Central memory CD4-positive, alpha-beta T cell (primary cell): ENCODE measurements around the gene C11orf21.

ENCODE experiments used
- DNase-seq: peaks from one replicate; pipeline ENCODE4 v3.0.0; 2022

Gene C11orf21

DNA sequence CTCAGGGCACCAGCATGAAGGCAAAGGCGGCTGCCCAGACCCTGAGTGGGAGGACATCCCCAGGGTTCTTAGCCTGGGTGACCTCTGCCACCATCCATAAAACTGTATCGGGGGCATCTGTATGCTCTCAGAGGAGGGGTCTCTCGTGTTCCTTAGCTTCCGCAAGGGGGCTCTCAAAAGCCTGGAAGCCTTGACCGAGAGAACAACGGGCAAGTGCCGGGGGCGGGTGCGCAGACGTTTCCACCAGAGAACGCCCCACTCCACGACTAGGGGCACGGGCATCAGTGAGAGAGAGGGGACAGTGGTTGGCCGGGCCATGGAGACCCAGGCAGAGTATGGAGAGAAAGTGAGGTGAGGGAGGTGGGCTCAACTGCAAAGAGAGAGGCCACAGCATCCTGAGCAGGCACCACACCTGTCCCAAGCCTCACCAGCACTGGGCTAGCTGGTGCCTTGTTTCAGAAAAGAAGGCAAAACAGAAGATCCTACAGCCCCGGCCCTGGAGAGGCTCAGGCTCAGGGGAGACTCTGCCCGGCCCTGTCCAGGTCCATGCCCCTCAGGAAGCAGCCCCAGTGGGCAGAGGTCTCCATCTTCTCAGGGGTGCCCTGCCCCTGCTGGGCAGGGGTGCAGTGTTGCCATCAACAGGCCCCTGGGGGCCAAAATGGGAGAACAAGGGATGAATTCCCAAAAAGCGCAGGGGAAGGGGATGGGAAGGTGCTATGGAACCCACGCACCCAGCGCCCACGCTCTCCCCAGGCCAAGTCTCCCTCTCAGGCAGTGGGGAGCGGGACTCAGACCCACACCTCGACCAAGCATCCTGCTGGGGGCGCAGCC is 6.0 kb upstream of the C11orf21 start:
- no peak for DNase-seq

DNA sequence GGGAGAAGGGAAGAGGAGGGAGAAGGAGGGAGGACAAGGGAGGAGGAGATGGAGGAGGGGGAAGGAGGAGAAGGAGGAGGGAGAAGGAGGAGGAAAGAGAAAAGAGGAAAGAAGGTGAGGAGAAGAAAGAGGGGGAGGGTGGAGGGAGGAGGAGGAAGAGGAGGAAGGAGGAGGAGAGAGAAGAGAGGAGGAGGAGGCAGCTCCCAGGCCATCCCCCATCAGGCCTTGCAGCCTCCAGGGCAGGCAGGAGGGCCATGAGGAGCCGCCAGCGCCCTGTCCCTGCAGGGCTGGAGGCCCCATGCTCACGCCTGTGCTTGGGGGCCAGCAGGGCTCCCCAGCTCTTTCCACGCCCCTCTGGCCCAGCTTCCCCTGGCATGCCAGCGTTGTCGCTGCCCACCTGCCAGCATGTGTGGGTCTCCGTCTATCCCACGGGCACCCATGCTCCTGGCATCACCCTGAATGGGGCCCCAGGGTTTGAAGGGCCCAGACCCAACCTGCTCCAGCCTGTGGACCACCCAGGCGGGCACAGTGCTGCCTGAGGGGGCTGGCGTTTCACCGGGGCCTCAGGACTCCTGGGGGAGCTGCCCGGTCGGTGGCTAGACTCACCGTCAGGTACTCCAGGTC is 5.3 kb upstream of the C11orf21 start:
- no peak for DNase-seq

DNA sequence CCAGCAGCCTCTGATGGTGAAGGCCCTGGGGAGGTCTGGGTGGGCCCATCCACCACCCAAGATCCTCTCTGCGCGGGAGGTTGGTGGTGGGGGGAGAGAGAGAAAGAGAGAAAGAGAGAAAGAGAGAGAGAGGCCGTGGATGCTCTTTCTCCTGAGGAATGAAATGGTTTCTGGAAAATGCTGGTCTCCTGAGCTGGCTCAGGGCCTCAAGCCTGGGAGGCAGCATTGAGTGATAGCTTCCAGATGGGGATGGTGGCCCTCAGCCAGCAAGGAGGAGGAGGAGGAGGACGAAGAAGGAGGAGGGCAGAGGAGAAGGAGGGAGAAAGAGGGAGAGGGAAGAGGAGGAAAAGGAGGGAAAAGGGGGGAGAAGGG is 4.7 kb upstream of the C11orf21 start:
- DNase-seq, result no peak

- no peak for DNase-seq
Measured at GRCh38 chr11:2305788-2306451, 4.2 kb upstream of the C11orf21 start.

- DNase-seq, result peak; percentile 67
Measured at GRCh38 chr11:2305140-2305778, 3.5 kb upstream of the C11orf21 start.

DNA sequence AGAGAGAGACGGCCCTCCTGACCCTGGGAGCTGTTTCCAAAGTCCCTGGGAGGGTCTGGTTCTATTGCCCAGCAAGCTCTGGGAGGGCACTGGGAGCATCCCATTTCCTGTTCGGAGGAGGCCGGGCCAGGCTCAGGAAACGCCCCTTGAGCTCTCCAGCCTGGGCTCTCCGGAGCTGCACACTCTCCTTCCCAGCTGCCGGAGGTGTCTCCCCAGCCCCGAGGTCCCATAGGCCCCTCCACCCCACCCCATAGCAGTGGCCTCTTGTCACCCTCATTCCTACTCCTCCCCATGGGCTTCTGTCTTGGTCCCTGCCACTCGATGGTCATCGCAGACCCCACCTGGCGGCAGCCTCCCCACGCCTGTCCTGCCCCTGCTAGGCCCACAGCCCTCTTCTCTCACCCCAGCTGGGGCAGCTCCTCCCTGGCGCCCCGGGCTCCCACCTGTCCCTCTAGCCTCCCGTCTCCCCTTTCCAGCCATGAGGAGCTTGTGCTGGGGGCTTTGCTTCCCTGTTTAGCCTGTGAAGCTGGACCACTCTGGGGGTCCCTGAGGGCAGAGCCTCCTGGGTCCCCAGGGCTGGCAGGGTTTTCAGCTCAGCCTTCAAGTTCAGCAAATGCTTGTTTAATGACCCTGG is 2.9 kb upstream of the C11orf21 start:
- no peak for DNase-seq

- DNase-seq, result no peak
Measured at GRCh38 chr11:2303627-2304505, 2.1 kb upstream of the C11orf21 start.

- no peak for DNase-seq
Measured at GRCh38 chr11:2302896-2303626, 1.3 kb upstream of the C11orf21 start.

- DNase-seq, result no peak
Measured at GRCh38 chr11:2302306-2302895, 683 bp upstream of the C11orf21 start.

GRCh38 chr11:2300936-2301630 is 635 bp downstream of the C11orf21 start:
- DNase-seq, result no peak

DNA sequence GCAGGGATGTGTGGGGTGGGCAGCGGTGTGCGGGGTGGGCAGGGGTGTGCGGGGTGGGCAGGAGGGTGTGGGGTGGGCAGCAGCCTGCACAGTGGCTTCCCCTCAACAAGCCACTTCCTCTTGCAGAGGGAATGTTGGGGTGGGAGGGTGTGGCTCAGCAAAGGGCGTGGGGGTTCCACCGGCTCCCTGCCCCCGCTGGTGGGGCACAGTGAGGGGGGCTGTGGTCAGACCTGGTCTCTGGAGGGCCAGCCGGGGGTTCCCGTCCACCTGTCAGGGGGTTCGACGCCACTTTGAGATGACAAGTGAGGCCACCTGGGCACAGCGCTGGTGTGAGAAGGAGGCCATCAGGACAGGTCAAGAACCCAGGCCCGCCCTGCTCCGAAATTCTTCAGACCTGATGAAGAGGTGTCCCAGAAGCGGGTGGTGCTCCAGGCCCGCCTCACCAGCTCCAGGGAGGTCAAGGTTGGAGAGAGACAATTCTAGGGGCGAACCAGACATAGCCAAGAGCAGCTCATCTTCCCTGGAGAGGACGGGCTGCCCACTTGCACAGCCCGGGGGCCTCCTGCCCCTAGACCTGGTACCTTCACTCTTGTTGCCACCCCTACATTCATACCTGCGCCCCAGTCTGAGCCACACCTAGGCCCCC is 1.3 kb downstream of the C11orf21 start:
- DNase-seq, result no peak

DNA sequence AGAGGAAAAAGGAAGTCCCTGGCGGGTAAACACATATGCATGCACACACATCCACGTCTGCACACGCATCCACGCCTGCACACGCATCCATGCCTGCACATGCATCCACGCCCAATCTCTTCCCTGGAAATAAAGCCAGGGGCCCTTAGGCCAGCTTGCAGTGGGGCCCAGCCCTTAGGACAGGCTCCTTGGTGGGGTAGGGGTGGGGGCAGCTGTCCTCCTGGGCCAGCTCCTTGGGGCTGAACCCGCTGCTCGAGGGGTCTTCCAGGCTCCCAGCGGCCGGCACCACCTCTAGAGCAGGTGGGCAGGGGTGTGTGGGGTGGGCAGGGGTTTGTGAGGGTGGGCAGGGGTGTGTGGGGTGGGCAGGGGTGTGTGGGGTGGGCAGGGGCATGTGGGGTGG is 1.9 kb downstream of the C11orf21 start:
- DNase-seq, result no peak

DNA sequence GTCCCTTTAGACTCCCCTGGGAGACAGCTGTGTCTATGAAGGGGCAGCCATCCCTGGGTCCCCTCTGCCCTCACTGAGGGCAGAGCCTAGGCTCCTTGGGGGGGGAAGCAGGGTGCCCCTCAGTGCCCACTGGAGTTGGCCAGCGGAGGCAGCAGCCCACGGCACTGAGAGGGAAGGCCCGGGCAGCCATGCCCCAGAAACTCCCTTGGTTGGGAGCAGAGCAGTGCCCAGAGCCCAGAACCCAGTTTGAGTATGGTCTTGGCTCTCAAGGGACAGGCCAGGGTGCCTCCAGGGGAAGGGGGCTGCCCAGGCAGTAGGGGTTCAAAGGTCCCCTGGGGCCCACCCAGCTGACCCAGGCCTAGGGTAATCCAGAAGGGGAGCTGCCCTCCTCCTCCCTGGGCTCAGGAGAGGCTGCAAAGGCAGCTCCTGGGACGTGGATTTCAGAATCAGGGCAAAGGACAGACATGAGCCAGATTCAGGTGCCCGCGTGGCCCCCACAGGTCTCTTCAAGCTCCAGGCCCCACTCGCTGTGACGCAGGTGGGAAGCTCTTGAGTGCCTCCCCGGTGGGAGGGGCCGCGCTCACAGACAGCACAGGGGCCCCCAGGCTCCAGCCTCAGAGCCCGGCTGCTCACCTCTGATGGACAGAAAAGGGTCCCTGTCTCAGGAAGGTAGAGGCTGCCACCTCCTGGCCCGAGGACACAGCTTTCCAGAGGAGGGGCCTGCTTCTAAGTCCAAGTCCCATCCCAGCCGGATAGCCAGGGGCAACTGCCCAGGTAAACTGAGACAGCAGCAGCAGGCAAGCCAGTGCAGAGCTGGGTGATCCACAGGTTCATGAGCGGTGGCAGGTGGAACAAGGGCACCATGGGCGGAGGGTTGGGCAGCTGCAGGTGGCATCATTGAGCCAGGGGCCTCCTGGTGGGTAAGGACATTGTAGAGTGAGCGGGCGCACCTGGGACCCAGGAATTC is 2.6 kb downstream of the C11orf21 start:
- no peak for DNase-seq

- no peak for DNase-seq
Measured at GRCh38 chr11:2298131-2298794, 3.5 kb downstream of the C11orf21 start.

GRCh38 chr11:2297623-2298030 is 4.1 kb downstream of the C11orf21 start:
- no peak for DNase-seq

- no peak for DNase-seq
Measured at GRCh38 chr11:2296913-2297622, 4.7 kb downstream of the C11orf21 start.
